K562 (cell line): ENCODE measurements around the gene HSD17B8. TPM values are rescaled to one million over a fixed set of nuclear protein-coding genes. Genes with fewer than 3 reads are reported as not detected.

Experiments used
- ATAC-seq: fragments of 200-7000 bp; cut with Tn5 transposase; 3 replicates; pipeline ENCODE4 v1.9.1; 2020; ENCODE audit warnings: moderate library complexity
- BruUV-seq: library from RNA; stranded (reverse); fragments of 400-500 nt; replicated peaks from 2 replicates; lab custom pipeline; 2021; lab: Mats Ljungman, UMichigan
- CTCF ChIA-PET: fragments of 300-600 bp; formaldehyde crosslinking; extraction: SDS; loops from one replicate; lab custom pipeline; 2021; ENCODE audit warnings: low intra/inter-chr PET ratio; lab: Yijun Ruan, JAX
- POLR2A ChIA-PET: fragments of 300-600, 350-650 bp; sonication (Branson Sonifier 250); formaldehyde crosslinking; extraction: SDS; loops from one replicate; lab custom pipeline; 2021; ENCODE audit warnings: antibody characterized with exemption, inconsistent platforms; lab: Yijun Ruan, JAX
- DNase-seq, 4 experiments: peaks; one replicate each; pipeline versions ENCODE4 v3.0.0 to v3.0.0-alpha.2; 2011 to 2018; ENCODE audit warnings: low spot score in 3 of 4, mixed read lengths in 3 of 4; ENCODE audit errors: extremely low read depth in 1 of 4
- FAIRE-seq: peaks from 2 replicates; lab custom pipeline; 2011; peaks lifted over from hg19 to GRCh38; lab: Jason Lieb, UNC
- H2AFZ ChIP-seq: 2 replicates; pipeline ENCODE4 v1.6.0; 2011; ENCODE audit warnings: low read depth, low read length, control low read depth, inconsistent platforms
- H3K27ac ChIP-seq: fragments of 200-600 bp; 3 replicates; pipeline ENCODE4 v1.8.0; 2011; ENCODE audit warnings: low read depth, mild to moderate bottlenecking, control low read depth, inconsistent platforms, low read length, moderate library complexity, mixed read lengths; ENCODE audit errors: extremely low read depth
- H3K27me3 ChIP-seq, 2 experiments: fragments of 300-600 bp in 1 of 2; 2 replicates in 1 of 2; 3 replicates in 1 of 2; pipeline versions ENCODE4 v1.6.0 to v1.8.0; 2011; ENCODE audit warnings: inconsistent platforms in 2 of 2, low read length in 2 of 2, mild to moderate bottlenecking in 1 of 2, mixed read lengths in 1 of 2, moderate library complexity in 1 of 2; ENCODE audit not compliant: control insufficient read depth in 2 of 2, insufficient read depth in 2 of 2
- H3K36me3 ChIP-seq: fragments of 300-600 bp; 3 replicates; pipeline ENCODE4 v1.8.0; 2011; ENCODE audit warnings: mild to moderate bottlenecking, low read length, inconsistent platforms; ENCODE audit not compliant: control insufficient read depth, insufficient read depth
- H3K4me1 ChIP-seq, 2 experiments: fragments of 200-600 bp in 1 of 2; replicated peaks in 1 of 2; 2 replicates in 1 of 2; 3 replicates in 1 of 2; pipeline versions ENCODE4 v1.5.1 to v1.8.0; 2011; ENCODE audit warnings: inconsistent platforms in 2 of 2, low read length in 2 of 2, mild to moderate bottlenecking in 1 of 2, mixed read lengths in 1 of 2, moderate library complexity in 1 of 2; ENCODE audit not compliant: control insufficient read depth in 2 of 2, insufficient read depth in 2 of 2
- H3K4me2 ChIP-seq: 2 replicates; pipeline ENCODE4 v1.6.1; 2011; ENCODE audit warnings: low read length, control low read depth, inconsistent platforms, mixed read lengths; ENCODE audit not compliant: insufficient read depth
- H3K4me3 ChIP-seq: fragments of 200-600 bp; sonication (generic), shearing (Covaris generic); 2 replicates; pipeline ENCODE4 v1.5.1; 2016; ENCODE audit warnings: control low read depth, inconsistent platforms
- H3K79me2 ChIP-seq: fragments of 200-600 bp; 3 replicates; pipeline ENCODE4 v1.8.0; 2011; ENCODE audit warnings: low read length, inconsistent platforms; ENCODE audit not compliant: control insufficient read depth, insufficient read depth
- H3K9ac ChIP-seq, 2 experiments: 2 replicates each; pipeline versions ENCODE4 v1.6.0 to v1.6.1; 2011; ENCODE audit warnings: low read depth in 2 of 2, low read length in 2 of 2, control low read depth in 1 of 2, inconsistent platforms in 1 of 2, mild to moderate bottlenecking in 1 of 2, mixed read lengths in 1 of 2; ENCODE audit not compliant: insufficient read depth in 1 of 2
- H3K9me1 ChIP-seq: one replicate; pipeline ENCODE4 v1.6.0; 2011; ENCODE audit warnings: inconsistent platforms, mild to moderate bottlenecking, low read length, moderate library complexity; ENCODE audit not compliant: control insufficient read depth, insufficient read depth
- H3K9me3 ChIP-seq: replicated peaks from 2 replicates; pipeline ENCODE4 v1.5.1; 2011; ENCODE audit warnings: low read depth, low read length, inconsistent platforms; ENCODE audit not compliant: control insufficient read depth, insufficient read depth
- H4K20me1 ChIP-seq: replicated peaks from 2 replicates; pipeline ENCODE4 v1.6.1; 2011; ENCODE audit warnings: low read length, inconsistent platforms, mixed read lengths; ENCODE audit not compliant: control insufficient read depth, insufficient read depth
- E2F3 ChIP-seq: fragments of 250-450 bp; sonication (Bioruptor Pico); IDR thresholded peaks from 2 replicates; pipeline ENCODE4 v1.4.0; 2020; ENCODE audit warnings: mild to moderate bottlenecking
- ETS2 ChIP-seq: IDR thresholded peaks from 2 replicates; pipeline ENCODE4 v1.6.1; 2016; ENCODE audit warnings: borderline replicate concordance, missing genetic modification characterization, mild to moderate bottlenecking, moderate library complexity, missing compliant biosample characterization; ENCODE audit not compliant: poor library complexity, severe bottlenecking
- KLF6 ChIP-seq: fragments of 250-450 bp; sonication (Bioruptor Pico); IDR thresholded peaks from 2 replicates; pipeline ENCODE4 v1.4.0; 2020; ENCODE audit warnings: mild to moderate bottlenecking, moderate library complexity, borderline replicate concordance
- MAFK ChIP-seq: IDR thresholded peaks from 2 replicates; pipeline ENCODE4 v1.6.1; 2011; ENCODE audit warnings: low read length, improper control_type of control experiment
- MYC ChIP-seq, 2 experiments: fragments of 250-450 bp in 1 of 2; sonication (Bioruptor Pico) in 1 of 2; IDR thresholded peaks; 2 replicates each; pipeline versions ENCODE4 v1.5.1 to v1.6.1; 2012 to 2021; ENCODE audit warnings: low read depth in 2 of 2, borderline replicate concordance in 1 of 2, improper control_type of control experiment in 1 of 2, low read length in 1 of 2, mild to moderate bottlenecking in 1 of 2, moderate library complexity in 1 of 2
- POLR2A ChIP-seq: fragments of 450-650 bp; conservative IDR thresholded peaks from 2 replicates; pipeline ENCODE4 v1.6.1; 2016
- POLR2AphosphoS5 ChIP-seq: IDR thresholded peaks from 2 replicates; pipeline ENCODE4 v1.6.1; 2011; ENCODE audit warnings: mild to moderate bottlenecking, low read depth, low read length, moderate library complexity; ENCODE audit not compliant: control insufficient read depth, insufficient read depth
- RBM15 ChIP-seq: fragments of 200-400 bp; formaldehyde crosslinking; IDR thresholded peaks from 2 replicates; pipeline ENCODE4 v1.6.1; 2018; ENCODE audit warnings: mild to moderate bottlenecking, low read length, moderate library complexity; ENCODE audit not compliant: insufficient read depth
- THAP12 ChIP-seq: fragments of 250-450 bp; sonication (Bioruptor Pico); IDR thresholded peaks from 2 replicates; pipeline ENCODE4 v1.9.0; 2021; ENCODE audit warnings: mild to moderate bottlenecking, inconsistent platforms
- ZBTB1 ChIP-seq: sonication (generic); formaldehyde crosslinking; IDR thresholded peaks from 2 replicates; pipeline ENCODE4 v1.8.1; 2023; ENCODE audit warnings: missing genetic modification reagents, low read depth, mild to moderate bottlenecking, borderline replicate concordance
- ZFP1 ChIP-seq: fragments of 450-650 bp; formaldehyde crosslinking; IDR thresholded peaks from 2 replicates; pipeline ENCODE4 v1.4.0; 2020; ENCODE audit warnings: mild to moderate bottlenecking, mixed read lengths
- ZNF398 ChIP-seq: fragments of 250-450 bp; sonication (Bioruptor Pico); IDR thresholded peaks from 2 replicates; pipeline ENCODE4 v1.8.0; 2021; ENCODE audit warnings: moderate library complexity, mild to moderate bottlenecking, inconsistent platforms
- ZZZ3 ChIP-seq: fragments of 450-650 bp; IDR thresholded peaks from 2 replicates; pipeline ENCODE4 v1.6.1; 2016; ENCODE audit warnings: antibody characterized with exemption, mild to moderate bottlenecking, moderate library complexity
- WGBS: fragments of 100-300 bp; shearing (Covaris generic); methylation state at CpG from one replicate; pipeline ENCODE4 v1.1.6; 2016; ENCODE audit warnings: low coverage, mixed read lengths; ENCODE audit not compliant: insufficient coverage; ENCODE audit errors: missing lambda C conversion rate; 5-methylcytosine and 5-hydroxymethylcytosine counted together
- in situ Hi-C: fragments of 300-500 bp; cut with MboI; formaldehyde crosslinking; loops from 4 replicates; pipeline ENCODE4 v1.15.0; 2018; ENCODE audit warnings: inconsistent platforms, mixed read lengths
- intact Hi-C: fragments of 100-400 bp; cut with micrococcal nuclease; formaldehyde crosslinking; loops from 2 replicates; pipeline ENCODE4 v1.14.2; 2022
- polyA plus RNA-seq, 8 experiments: library from polyadenylated mRNA; depleted of rRNA in 4 of 8; stranded (reverse) in 5 of 8; unstranded in 3 of 8; fragments of >200 nt; fragmentation: Nextera tagmentation in 2 of 8; fragmentation: Illumina TruSeq in 1 of 8; extraction: Ambion mirVana in 2 of 8; extraction: Trizol in 1 of 8; gene quantifications; 2 replicates each; pipeline versions ENCODE4 v1.2.1 to v1.2.3, GENCODE V29; 2011 to 2014; ENCODE audit warnings: inconsistent platforms in 1 of 8, missing spikeins in 1 of 8
- total RNA-seq, 7 experiments: library from RNA; depleted of rRNA in 6 of 7; stranded (reverse); fragments of >200 nt in 6 of 7; fragmentation: Illumina TruSeq in 2 of 7; extraction: Trizol in 2 of 7; gene quantifications; 2 replicates each; pipeline versions ENCODE4 v1.2.1 to v1.2.3, GENCODE V29; 2011 to 2021; ENCODE audit warnings: low replicate concordance in 1 of 7
- TF ChIP-seq, protein P1 (sequence below): fragments of 250-450 bp; sonication (Bioruptor Pico); IDR thresholded peaks from 2 replicates; pipeline ENCODE4 v1.8.0; 2021; ENCODE audit warnings: mild to moderate bottlenecking, moderate library complexity

Gene HSD17B8
- total and polyA plus RNA-seq, 9 of the 15 experiments (the other 6 are each of a cell fraction or from before 2014, with no cell fraction given) = 3.7 to 35.2 (median 14.2) TPM

GRCh38 chr6:33211666-33212422 lies 7.4 kb downstream of the HSD17B8 start (continued):
- no peak for TF ChIP-seq ZBTB1
- TF ChIP-seq E2F3 (CRISPR knock-in tag) = no peak
- TF ChIP-seq MYC (IDR thresholded peaks at IDR 0.05; ENCODE audit: low read depth, low read length) = no peak
- no peak for TF ChIP-seq MYC (CRISPR knock-in tag; IDR thresholded peaks at IDR 0.05; ENCODE audit: borderline replicate concordance, low read depth)
- no peak for TF ChIP-seq THAP12
- no peak for TF ChIP-seq ZZZ3

- peaks cover 11% of the 10 kb centered on the region for H3K79me2 ChIP-seq
- no peak overlapping the region for H3K27ac ChIP-seq
- no peaks in the 10 kb centered on the region for H4K20me1 ChIP-seq
- peaks cover 28% of the 10 kb centered on the region; the same call in 2 of the 3 replicates for H3K36me3 ChIP-seq
- peaks cover 0 to 2% of the 10 kb centered on the region in 2 experiments; a peak in 2 of 5 replicates for H3K27me3 ChIP-seq
- H3K4me3 ChIP-seq = no peak overlapping the region
- intact Hi-C loops (no loop called here), in situ Hi-C loops (no loop called here)
- no peaks in the 10 kb centered on the region for H3K9me3 ChIP-seq
- no peak overlapping the region for H3K4me2 ChIP-seq
- no peak overlapping the region for H2AFZ ChIP-seq
- H3K9ac ChIP-seq = peak overlapping the region in 1 of 2 experiments; percentile 69; a peak in 2 of 4 replicates
- 56% methylated on average over 6 of the region's 6 CpGs for WGBS
- POLR2A ChIA-PET = interaction anchor here (0.6 to 1.2 kb wide), 4 partner anchors 20 to 72 kb away, joined by 3 to 4 read pairs (median 4); no protein-coding TSS in a partner anchor
- FAIRE-seq (no peak), DNase-seq (no peak), ATAC-seq (no peak)
- no peaks in the 10 kb centered on the region for H3K9me1 ChIP-seq
- no TSS peak for BruUV-seq
- CTCF ChIA-PET = no interaction called here
- peaks cover 4 to 39% of the 10 kb centered on the region in 2 experiments; a peak in 2 of 5 replicates for H3K4me1 ChIP-seq
- TF ChIP-seq, protein P1, sequence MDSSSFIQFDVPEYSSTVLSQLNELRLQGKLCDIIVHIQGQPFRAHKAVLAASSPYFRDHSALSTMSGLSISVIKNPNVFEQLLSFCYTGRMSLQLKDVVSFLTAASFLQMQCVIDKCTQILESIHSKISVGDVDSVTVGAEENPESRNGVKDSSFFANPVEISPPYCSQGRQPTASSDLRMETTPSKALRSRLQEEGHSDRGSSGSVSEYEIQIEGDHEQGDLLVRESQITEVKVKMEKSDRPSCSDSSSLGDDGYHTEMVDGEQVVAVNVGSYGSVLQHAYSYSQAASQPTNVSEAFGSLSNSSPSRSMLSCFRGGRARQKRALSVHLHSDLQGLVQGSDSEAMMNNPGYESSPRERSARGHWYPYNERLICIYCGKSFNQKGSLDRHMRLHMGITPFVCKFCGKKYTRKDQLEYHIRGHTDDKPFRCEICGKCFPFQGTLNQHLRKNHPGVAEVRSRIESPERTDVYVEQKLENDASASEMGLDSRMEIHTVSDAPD (CRISPR knock-in tag) = no peak
- TF ChIP-seq MAFK (no peak), POLR2A (0 out of 2 replicates have a peak, but pooled peaks have one; percentile 58), POLR2AphosphoS5 (0 out of 2 replicates have a peak, but pooled peaks have one; percentile 14), ETS2 (tag) (no peak), ZNF398 (no peak), RBM15 (no peak), ZFP1 (CRISPR knock-in tag) (no peak), KLF6 (CRISPR knock-in tag) (no peak)
These were observed 8.4 kb downstream of the HSD17B8 start for GRCh38 chr6:33212857-33213165.
